ENCODE data around the gene SIRPA. TPM values are rescaled to one million over a fixed set of nuclear protein-coding genes. Genes with fewer than 3 reads are reported as not detected.

SIRPA gene
- total RNA-seq, 2 donors from 2014 or later = 9.8 to 12.2 TPM

- Histone ChIP-seq H3K36me3 (no peaks in the 10 kb centered on the region), H3K27me3 (no peaks in the 10 kb centered on the region), H3K27ac (no peak overlapping the region), H3K4me3 (no peak overlapping the region), H3K9me3 (no peaks in the 10 kb centered on the region), H3K9ac (ENCODE audit: low read depth in 2 of 2, low read length in 2 of 2) (no peak overlapping the region), H3K4me1 (no peaks in the 10 kb centered on the region)
- DNase-seq = no peak
- no peak for TF ChIP-seq CTCF (IDR thresholded peaks at IDR 0.05)
- intact Hi-C loops (cut with DNase I) = no loop called here
These were observed 57.7 kb downstream of the SIRPA start for GRCh38 chr20:1952737-1953530.

GRCh38 chr20:1953621-1954020 lies 58.4 kb downstream of the SIRPA start:
- no peaks in the 10 kb centered on the region for H3K9me3 ChIP-seq
- no peak overlapping the region for H3K27ac ChIP-seq
- no peaks in the 10 kb centered on the region for H3K4me1 ChIP-seq
- DNase-seq = no peak
- no peak overlapping the region for H3K9ac ChIP-seq (ENCODE audit: low read depth in 2 of 2, low read length in 2 of 2)
- intact Hi-C loops (cut with DNase I) = no loop called here
- no peak overlapping the region for H3K4me3 ChIP-seq
- no peak for TF ChIP-seq CTCF (IDR thresholded peaks at IDR 0.05)
- H3K27me3 ChIP-seq = no peaks in the 10 kb centered on the region
- no peaks in the 10 kb centered on the region for H3K36me3 ChIP-seq

GRCh38 chr20:1955217-1955616 lies 60.0 kb downstream of the SIRPA start:
- Histone ChIP-seq H3K9me3 (no peaks in the 10 kb centered on the region), H3K27ac (no peak overlapping the region), H3K4me3 (no peak overlapping the region), H3K9ac (ENCODE audit: low read depth in 2 of 2, low read length in 2 of 2) (no peak overlapping the region), H3K27me3 (no peaks in the 10 kb centered on the region), H3K36me3 (no peaks in the 10 kb centered on the region), H3K4me1 (no peaks in the 10 kb centered on the region)
- intact Hi-C loops (cut with DNase I) = no loop called here
- DNase-seq = no peak
- no peak for TF ChIP-seq CTCF (IDR thresholded peaks at IDR 0.05)

- no peak for DNase-seq
- TF ChIP-seq CTCF (IDR thresholded peaks at IDR 0.05) = no peak
- Histone ChIP-seq H3K27me3 (no peaks in the 10 kb centered on the region), H3K9me3 (no peaks in the 10 kb centered on the region), H3K9ac (ENCODE audit: low read depth in 2 of 2, low read length in 2 of 2) (no peak overlapping the region), H3K4me3 (no peak overlapping the region), H3K4me1 (no peaks in the 10 kb centered on the region), H3K36me3 (no peaks in the 10 kb centered on the region), H3K27ac (no peak overlapping the region)
- intact Hi-C loops (cut with DNase I) = no loop called here
These were observed 63.2 kb downstream of the SIRPA start for GRCh38 chr20:1958426-1958825.

- H3K4me3 ChIP-seq = no peak overlapping the region
- H3K9ac ChIP-seq (ENCODE audit: low read depth in 2 of 2, low read length in 2 of 2) = no peak overlapping the region
- no peak for DNase-seq
- TF ChIP-seq CTCF (IDR thresholded peaks at IDR 0.05) = no peak
- no peaks in the 10 kb centered on the region for H3K36me3 ChIP-seq
- no peak overlapping the region for H3K27ac ChIP-seq
- no peaks in the 10 kb centered on the region for H3K4me1 ChIP-seq
- no peaks in the 10 kb centered on the region for H3K27me3 ChIP-seq
- intact Hi-C loops (cut with DNase I) = no loop called here
- H3K9me3 ChIP-seq = no peaks in the 10 kb centered on the region
These were observed 63.9 kb downstream of the SIRPA start for GRCh38 chr20:1959156-1959555.
